HG03039 (cell line): Measurements from ENCODE around the gene DLGAP1.
"Not testable (repeated sequence)": the region's sequence is repeated elsewhere in the genome, so short reads cannot be mapped to it uniquely, and the experiment has no call there.

Experiments used
- ATAC-seq: cut with Tn5 transposase; IDR thresholded peaks from one replicate; pipeline ENCODE4 v1.9.1; 2021; ENCODE audit warnings: mild to moderate bottlenecking, moderate library complexity; ENCODE audit not compliant: unreplicated experiment

The DLGAP1 gene

DNA sequence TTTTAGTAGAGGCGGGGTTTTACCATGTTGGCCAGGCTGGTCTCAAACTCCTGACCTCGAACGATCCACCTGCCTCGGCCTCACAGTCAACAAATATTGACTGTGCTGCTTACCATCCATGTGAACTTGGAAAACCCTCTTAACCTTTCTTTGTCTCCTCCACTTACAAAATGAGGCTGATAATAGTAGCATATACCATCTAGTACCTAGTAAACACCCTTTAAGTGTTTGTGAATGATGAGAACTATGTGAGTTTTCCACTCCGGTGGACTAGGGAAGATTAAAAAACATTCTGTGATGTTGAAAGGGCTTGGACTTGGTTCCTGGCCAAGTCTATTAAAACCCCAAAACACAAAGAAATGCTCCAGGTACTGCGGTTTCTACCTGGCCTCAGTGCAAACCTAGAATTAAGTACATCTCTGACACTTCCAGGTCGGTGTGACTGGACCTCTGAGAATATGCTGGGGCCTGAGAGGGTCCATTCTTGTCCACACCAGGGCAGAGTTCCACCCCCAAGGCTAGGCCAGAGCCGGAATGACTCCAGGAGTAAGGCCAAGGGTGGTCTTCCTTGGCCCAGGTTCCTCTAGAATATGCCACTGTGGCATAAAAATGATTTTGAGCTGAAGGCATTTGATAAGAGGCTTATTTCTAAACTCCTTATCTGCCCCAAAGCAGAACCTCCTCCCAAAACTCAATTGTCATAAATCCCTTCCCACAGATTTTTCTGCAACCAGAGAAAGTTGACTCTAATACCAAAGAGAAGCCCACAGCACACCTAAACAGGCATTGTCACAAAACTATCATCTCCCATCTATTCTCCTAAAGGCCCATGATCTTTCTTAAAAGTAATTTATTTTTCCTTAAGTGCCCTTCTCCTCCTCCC lies 787.6 kb downstream of the DLGAP1 start:
- no peak for ATAC-seq

DNA sequence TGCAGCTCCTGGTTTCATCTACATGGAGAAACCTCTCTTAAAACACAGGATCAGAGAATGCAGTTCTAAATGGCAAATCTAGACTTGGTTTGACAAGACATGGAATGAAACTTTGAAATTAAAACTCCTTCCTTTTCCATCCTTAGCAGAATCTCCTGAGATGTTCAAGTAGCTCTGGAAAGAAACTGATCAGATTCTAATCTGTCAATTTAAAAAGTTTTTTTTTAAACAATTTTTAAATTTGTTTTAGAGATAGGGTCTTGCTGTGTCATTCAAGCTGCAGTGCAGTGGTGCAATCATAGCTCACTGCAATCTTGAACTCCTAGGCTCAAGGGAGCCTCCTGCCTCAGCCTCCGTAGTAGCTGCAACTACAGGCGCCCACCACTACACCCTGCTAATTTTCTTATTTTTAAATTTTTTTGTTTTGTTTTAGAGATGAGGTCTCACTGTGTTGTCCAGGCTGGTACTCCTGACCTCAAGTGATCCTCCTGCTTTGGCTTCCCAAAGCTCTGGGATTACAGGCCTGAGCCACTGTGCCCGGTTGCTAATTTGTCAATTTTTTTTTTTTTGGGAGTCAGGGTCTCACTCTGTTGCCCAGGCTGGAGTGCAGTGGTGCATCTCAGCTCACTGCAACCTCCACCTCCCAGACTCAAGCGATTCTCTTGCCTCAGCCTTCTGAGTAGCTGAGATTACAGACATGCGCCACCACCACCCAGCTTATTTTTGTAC lies 788.4 kb downstream of the DLGAP1 start:
- ATAC-seq = no peak

DNA sequence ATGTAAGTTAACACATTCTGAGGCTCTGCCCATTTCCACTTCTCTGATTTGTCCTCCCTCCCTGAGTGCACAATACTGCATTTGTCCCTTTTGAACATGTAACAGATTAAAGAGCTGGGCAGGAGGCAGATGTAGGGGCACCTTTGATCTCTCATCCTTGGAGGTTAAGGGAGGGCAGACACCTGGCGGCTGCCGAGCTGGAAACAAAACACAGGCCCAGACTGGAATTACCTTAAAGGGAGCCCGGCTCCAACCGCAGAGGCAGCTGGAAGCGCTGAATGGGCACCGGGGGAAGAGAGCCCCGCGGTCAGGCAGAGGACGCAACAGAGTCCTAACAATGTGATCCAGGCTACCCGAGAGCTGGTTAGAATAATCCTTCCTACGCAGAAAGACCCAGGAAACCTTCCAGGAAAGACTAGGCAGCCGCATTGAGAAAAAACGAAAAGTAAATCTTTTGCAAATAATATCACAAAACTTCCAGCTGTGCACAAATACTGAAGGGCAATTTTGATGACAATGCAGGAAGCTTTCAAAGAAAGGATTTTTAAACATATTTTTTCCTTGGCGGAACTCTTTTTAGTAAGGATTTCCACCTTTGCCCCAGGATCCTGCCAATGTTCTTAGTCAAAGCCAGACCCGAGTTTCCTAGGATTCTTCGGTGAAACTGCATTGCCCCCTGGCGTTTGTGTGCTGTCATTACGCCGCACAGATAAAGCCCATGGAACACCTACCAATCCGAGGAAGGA lies 789.2 kb downstream of the DLGAP1 start:
- ATAC-seq = no peak

DNA sequence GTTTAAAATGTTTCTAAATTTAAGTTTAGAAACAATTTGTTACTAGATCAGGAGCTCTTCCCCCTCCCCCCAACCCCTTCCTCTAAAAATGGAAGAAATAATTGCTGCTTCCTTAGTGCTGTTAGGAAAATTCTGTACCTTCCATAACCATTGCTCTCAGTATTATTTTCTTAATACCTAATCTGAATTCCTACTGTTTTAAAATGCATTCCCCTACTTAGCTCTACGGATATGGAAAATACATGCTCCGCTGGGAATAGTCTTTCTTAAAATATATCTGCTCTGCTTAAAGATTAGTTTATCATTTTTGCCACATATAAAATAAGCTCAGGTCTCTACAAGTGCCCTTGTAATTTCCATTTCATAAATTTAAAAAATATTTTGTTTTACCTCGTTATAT lies 789.9 kb downstream of the DLGAP1 start:
- no peak for ATAC-seq

DNA sequence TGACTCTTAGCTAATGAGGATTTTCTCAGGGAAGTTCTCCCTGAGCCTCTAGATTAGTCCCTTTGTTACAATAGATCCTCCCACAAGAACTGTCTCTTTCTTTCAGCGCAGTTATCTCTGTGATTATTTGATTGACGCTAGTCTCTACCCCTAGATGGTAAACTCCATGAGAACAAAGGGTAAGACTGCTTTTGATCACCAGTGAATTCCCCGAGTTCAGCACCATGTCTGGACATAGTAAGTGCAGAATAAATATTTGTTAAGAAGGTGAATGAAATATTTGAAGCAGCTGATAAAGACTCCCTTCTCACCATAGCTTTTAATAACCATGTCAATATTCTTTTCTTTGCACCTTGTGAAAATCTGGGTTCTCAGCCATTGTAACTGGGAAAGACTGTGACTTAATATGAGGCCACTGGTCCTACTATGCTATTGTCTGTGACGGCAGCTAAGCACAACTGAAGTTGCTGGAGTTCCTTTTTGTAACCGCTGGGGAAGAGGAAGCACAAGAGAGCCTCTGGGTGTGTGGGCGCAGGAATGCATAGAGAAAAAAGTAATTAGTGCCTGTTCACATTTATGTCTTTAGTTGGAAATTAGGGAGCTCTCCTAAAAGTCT lies 790.4 kb downstream of the DLGAP1 start:
- ATAC-seq = no peak

DNA sequence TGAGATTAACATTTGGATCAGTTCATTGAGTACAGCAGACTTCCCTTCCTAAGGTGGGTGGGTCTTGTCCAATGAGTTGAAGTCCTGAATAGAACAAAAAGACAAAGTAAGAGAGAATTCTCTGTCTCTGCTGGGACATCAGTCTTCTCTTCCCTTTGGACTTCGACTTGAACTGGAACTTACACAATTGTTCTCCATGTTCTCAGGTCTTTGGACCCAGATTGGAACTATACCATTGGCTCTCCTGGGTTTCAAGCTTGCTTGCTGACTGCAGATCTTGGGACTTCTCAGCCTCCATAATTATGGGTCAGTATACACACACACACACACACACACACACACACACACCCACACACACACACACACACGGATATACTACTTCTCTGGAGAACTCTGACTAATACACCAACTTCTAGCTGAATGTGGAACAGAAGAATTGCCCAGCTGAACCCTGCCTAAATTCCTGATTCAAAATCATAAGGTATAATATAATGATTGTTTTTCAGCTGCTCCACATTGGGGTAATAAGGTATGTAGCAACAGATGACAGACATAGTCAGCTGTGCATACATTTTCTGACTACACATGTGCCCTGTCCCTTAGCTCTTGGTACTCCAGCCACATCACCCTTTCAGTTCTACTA lies 791.1 kb downstream of the DLGAP1 start:
- no peak for ATAC-seq

DNA sequence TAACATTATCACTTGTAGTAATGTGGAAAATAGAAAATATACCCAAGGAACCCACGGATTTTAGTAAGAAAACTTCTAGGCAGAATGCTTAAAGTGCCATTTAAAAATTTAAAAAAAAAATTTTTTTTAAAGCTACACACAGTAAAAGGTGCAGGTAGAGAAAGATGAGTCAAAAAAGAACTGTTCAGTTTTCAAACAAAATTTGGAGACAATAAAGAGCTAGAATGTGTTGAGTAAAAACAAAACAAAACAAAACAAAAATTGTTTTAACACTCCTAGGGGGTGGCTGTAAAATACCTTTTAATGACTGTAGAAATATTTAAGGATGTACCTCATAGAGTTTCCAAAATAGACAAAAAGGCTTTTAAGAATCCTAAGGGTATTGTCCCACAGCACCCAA lies 793.1 kb downstream of the DLGAP1 start:
- ATAC-seq = no peak

DNA sequence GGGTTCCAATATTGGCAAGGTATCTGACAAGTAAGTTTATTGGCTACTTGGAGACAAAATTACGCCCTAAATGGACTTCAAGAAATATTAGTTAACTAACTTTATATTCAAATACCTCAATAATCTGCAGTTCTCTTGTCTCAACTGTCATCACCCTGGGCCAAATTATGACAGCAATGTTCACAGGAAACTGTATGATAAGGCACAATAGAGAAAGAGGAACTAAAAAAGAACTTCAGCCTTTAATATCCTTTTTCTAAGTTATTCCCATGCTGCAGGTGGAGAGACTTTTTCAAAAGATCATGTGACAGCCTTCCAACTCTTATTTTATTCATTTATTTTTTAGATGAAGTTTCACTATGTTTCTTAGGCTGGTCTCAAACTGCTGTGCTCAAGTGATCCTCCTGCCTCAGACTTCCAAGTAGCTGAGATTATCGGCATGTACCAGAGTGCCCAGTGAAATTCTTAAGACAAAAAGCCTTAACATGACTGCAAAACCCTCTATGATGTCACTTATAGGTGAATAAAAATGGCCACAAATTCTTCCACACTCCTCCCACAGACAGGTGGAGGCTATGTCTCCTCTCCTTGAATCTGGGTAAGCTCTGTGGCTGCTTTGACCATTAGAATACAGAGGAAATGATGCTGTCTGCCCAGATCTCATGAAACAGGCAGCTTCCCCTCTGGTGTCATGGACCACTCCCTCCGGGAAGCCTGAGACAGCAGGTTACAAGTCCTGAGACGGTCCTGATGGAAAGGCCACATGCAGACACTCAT lies 794.2 kb downstream of the DLGAP1 start:
- no peak for ATAC-seq

DNA sequence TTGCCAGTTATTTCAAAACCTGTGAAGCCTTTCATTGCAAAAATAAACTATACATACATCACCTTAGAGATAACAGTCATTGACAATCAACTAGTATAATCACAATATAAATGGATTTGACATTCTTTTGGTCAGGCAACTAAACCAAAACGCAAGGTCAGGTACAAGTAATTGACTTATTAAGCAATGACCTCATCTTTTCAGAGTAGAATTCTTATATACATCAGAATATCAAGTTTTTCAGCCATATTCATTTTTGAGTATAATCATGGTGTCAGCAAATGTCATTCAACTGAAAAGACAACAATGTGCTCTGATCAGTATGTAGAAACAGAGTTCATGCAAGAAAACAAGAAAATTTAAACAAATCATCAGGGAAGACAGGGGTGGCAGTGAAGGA lies 796.6 kb downstream of the DLGAP1 start:
- no peak for ATAC-seq

DNA sequence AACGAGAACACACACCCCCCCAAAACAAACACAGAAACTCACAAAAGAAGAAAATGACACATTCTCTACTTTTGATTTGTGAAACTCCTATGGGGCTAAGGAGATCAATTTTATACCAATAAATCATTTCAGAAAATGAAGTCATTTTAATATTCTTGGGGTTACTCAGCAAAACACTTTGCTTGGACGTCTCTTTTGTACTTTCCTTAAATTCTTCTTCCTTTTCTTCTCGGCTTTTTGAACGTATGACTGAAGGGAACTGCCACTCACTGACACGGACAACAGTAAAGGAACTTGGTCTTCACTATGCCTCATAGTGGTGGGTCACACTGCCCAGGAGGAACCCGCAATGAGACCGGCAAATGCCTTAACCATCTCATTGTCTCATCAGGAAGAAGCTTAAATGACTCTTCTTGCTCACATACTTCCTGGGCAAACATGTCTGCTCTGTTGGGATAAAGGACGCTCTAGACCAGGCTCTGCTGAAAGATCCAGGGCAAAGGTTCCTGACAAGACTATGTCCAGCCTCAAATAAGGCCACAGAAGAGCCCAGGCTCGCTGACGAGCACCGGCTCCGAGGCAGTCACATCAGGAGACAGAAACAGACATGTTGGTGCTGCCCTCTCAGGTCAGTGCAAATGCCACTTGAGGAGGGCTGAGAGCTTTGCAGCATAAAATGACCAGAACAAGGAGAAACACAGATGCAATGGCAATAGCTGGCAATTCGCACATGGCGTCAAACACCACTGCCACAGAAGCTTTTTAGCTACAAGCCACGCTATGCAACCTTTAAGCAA lies 799.7 kb downstream of the DLGAP1 start:
- no peak for ATAC-seq

DNA sequence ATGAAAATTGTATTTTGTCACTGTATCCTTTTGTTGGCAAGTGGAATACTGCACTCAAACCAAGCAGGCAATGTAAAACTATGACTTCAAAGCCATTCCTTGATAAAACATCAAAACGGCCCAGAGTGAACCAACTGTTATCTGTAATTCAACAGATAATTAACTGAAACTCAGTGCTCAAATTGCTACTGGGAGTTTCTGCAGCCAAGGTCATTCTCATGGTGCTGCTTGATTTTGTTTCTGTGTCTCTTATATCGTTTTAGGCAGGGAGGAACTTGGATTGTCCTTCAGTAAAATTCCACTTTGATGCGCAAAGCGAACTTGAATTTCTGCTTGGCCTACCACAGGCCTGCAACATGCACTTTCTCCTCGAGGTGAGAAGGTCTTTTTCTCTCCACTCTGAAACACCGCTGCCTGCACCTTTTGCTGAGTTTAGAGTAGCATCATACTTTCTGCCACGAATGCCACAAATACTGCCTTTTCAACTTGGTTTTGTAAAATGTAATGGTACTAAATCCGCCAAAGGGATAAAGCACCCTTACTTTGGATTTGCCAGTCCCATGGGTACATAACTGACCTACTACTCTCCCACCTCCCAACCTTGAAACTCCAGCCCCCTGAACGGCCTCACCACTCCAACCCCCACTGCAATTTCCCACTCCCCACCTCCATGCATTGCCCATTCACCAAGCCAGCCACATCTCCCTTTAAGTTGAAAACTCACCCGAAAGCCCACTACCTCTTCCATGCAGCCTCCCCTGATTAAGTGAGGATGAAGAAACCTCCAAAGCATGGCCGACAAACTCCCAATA lies 800.5 kb downstream of the DLGAP1 start:
- no peak for ATAC-seq

DNA sequence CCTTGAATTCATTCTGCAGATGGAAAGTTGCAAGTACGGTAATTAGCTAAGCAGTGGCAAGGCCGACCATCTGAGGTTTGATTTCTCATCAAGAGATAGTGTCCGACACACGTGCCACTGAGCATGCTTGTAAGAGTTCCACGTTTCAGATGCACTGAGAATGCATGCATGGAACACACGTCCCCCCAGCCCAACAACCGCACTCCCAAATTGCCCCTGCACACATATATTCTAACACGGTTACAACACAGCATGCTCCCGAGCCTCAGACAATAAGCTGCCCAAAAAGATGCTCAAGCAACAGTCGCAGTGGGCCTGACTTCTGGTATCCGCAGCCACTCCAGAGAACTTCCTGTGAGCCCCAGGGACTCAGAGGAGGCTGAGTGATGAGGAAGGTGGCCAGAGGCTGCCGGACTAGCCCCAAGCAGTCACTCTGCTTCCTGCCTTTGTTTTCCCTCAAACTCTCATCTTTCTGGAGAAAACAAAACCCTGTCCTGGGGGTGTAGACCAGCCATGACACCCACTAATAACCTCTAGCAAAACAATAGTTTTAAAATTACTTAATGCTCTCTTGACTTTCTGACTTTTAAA lies 801.2 kb downstream of the DLGAP1 start:
- ATAC-seq = no peak

DNA sequence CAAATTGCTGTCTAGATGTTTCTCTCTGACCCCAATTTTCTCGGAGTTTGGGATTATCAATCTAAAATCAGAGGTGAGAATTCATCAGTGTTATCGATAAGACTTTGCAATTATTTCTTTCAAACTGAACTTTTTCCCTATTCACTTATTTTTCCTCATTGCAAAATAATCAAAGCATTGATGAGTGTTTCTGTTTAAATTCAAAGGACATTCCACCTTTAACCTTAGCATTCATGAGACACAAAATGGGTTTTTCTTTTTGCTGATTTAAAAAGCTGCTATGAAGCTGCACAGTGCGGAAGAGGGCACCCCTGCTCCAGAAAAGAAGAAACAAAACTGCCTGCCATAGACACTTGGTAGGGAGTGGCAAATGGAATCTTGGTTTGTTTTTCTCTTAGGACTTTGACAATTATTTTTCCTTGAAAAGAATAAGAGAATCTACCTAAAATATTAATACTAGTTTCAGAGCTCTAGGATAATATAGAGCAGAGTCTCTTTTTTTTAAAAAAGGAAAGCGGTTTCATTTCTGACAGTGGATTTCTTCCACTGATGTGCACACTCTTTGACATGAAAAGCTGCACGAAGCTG lies 801.8 kb downstream of the DLGAP1 start:
- ATAC-seq = no peak

DNA sequence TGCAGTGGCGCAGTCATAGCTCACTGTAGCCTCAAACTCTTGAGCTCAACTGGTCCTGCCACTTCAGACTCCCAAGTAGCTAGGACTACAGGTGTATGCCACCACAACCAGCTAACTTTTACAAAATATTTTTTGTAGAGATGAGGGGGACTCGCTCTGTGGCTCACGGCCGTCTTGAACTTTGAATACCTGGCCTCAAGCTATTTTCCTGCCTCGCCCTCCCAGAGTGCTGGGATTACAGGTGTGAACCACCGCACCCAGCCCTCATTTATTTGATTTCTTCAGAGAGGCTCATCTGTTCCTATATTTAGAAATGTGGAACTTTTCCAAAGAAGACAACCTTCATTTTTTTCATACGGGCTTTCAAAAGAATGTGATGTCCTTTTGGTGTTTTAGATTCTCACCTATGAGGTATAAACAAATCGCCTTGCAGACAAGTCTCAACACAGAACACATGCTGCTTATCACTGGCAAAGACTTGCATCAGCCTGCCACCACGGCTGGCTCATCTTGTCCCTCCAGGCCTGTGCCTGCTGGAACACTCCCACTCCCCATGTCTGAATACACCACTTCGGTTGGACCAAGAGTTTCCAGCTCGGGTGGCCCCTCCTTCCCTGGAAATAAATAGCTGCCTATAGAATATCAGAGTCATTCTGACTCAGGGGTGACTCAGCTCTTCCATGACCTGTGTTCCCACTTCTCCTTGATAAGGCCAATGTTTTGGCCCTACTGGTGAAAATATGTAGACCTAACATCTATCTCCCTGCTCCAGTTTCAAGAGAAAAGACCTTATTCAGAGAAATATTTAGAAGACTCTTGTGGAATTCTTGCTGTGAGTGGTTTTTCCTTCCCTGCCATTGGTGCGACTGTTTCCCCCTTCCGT lies 802.5 kb downstream of the DLGAP1 start:
- ATAC-seq = no peak

DNA sequence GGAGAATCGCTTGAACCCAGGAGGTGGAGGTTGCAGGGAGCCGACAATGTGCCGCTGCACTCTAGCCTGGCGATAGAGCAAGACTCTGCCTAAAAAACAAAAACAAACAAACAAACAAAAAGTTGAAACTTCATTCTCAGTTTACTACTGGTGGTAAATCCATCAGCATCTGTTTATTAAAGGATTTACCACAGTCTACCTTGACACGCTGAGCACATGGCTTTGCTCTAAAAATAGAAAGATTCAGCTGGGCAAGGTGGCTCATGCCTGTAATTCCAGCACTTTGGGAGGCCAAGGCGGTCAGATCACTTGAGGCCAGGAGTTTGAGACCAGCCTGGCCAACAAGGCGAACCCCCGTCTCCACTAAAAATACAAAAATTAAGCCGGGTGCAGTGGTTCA lies 803.8 kb downstream of the DLGAP1 start:
- no peak for ATAC-seq

DNA sequence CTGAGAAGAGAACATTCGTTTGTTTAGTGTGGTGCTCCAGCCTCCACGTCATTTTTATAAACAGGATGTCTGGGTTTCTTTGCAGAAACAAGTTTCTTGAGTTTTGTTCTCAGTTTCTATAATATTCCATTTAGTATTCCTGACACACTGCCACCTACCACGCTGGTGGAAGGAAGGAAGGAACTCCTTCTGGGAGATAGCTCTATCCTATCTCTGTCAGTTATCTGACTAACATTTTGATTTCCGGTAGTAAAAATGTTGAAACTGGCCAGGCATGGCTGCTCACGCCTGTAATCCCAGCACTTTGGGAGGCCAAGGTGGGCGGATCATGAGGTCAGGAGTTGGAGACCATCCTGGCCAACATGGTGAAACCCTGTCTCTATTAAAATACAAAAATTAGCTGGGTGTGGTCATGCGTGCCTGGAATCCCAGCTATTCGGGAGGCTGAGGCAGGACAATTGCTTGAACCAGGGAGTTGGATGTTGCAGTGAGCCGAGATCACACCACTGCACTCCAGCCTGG lies 804.5 kb downstream of the DLGAP1 start:
- ATAC-seq = not testable (repeated sequence)
